GM18499 (cell line): ENCODE results near the gene EPB41L5.
"Not testable (repeated sequence)": the region's sequence is repeated elsewhere in the genome, so short reads cannot be mapped to it uniquely, and the experiment has no call there.

ENCODE experiments used
- ATAC-seq: cut with Tn5 transposase; IDR thresholded peaks from one replicate; pipeline ENCODE4 v1.9.1; 2021; ENCODE audit warnings: moderate number of reproducible peaks; ENCODE audit not compliant: insufficient read depth, unreplicated experiment

EPB41L5 gene

GRCh38 chr2:120012771-120013596 is at the start of gene EPB41L5:
Gene EPB41L5, plus strand, starts transcription at chr2:120013077. Its CDS starts 6,008 bp downstream, at chr2:120019085.
- ATAC-seq: peak; percentile 59

GRCh38 chr2:119981896-119982295 is 31.0 kb upstream of the EPB41L5 start:
- no peak for ATAC-seq

- ATAC-seq: no peak
Measured at GRCh38 chr2:119982506-119982905, 30.4 kb upstream of the EPB41L5 start.

GRCh38 chr2:119983108-119983507 is 29.8 kb upstream of the EPB41L5 start:
- no peak for ATAC-seq

- no peak for ATAC-seq
Measured at GRCh38 chr2:119996148-119996547, 16.7 kb upstream of the EPB41L5 start.

- ATAC-seq: not testable (repeated sequence)
Measured at GRCh38 chr2:119996896-119997891, 15.7 kb upstream of the EPB41L5 start.

GRCh38 chr2:120001471-120001870 is 11.4 kb upstream of the EPB41L5 start:
- ATAC-seq: no peak

GRCh38 chr2:120004254-120004653 is 8.6 kb upstream of the EPB41L5 start:
- ATAC-seq: no peak

- ATAC-seq: peak; percentile 88
Measured at GRCh38 chr2:120005834-120006521, 6.9 kb upstream of the EPB41L5 start.

- no peak for ATAC-seq
Measured at GRCh38 chr2:120007851-120008250, 5.0 kb upstream of the EPB41L5 start.

GRCh38 chr2:120012363-120012762 is 514 bp upstream of the EPB41L5 start:
- no peak for ATAC-seq

GRCh38 chr2:120013597-120014223 is 833 bp downstream of the EPB41L5 start:
- no peak for ATAC-seq

- ATAC-seq: no peak
Measured at GRCh38 chr2:120014226-120014980, 1.5 kb downstream of the EPB41L5 start.

- ATAC-seq: no peak
Measured at GRCh38 chr2:120016800-120017199, 3.9 kb downstream of the EPB41L5 start.

- ATAC-seq: no peak
Measured at GRCh38 chr2:120017201-120017600, 4.3 kb downstream of the EPB41L5 start.

- no peak for ATAC-seq
Measured at GRCh38 chr2:120018549-120018948, 5.7 kb downstream of the EPB41L5 start.

- ATAC-seq: no peak
Measured at GRCh38 chr2:120020554-120020953, 7.7 kb downstream of the EPB41L5 start.

GRCh38 chr2:120022505-120022904 is 9.6 kb downstream of the EPB41L5 start:
- ATAC-seq: not testable (repeated sequence)

- no peak for ATAC-seq
Measured at GRCh38 chr2:120026890-120027289, 14.0 kb downstream of the EPB41L5 start.
